NCI-H82 treated with DMSO at 0.1 percent for 48 hours (cell line): ENCODE data around the gene KAT2A.

Experiments used
- DNase-seq: peaks from one replicate; lab custom pipeline; 2025; ENCODE audit not compliant: unreplicated experiment; lab: John Stamatoyannopoulos, UW

The KAT2A gene

DNA sequence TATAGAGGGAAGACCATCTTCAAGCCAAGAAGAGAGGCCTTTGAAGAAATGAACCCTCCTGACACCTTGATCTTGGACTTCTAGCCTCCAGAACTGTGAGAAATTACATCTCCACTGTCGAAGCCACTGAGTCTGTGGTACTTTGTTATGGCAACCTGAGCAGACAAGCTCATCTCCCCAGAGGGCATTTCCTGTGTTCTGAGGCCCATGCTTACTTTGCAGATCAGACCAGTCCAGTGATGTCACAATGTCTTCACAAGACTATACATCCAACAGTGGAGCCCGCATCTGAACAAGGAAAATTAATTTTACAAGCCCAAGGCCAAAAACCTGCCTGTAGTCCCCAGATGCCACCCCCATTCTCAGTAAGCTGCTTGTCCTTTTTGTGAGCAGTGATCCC lies 56.0 kb downstream of the KAT2A start:
- no peak for DNase-seq
